ENCODE measurements around the gene TMEM205.
A peak's percentile ranks its signal among the peaks of the same experiment; 100 is the strongest.
"Not testable (repeated sequence)": the region's sequence is repeated elsewhere in the genome, so short reads cannot be mapped to it uniquely, and the experiment has no call there.

TMEM205 gene

GRCh38 chr19:11338569-11339253 is 7.4 kb downstream of the TMEM205 start:
- no peak for DNase-seq

GRCh38 chr19:11338121-11338520 is 7.9 kb downstream of the TMEM205 start:
- no peak for DNase-seq

GRCh38 chr19:11337080-11337479 is 9.0 kb downstream of the TMEM205 start:
- peak; percentile 87 for DNase-seq

GRCh38 chr19:11335449-11336146 is 10.5 kb downstream of the TMEM205 start:
- DNase-seq: no peak

GRCh38 chr19:11333838-11334237 is 12.2 kb downstream of the TMEM205 start:
- not testable (repeated sequence) for DNase-seq

- DNase-seq: no peak
Observed at GRCh38 chr19:11332822-11333221, 13.2 kb downstream of the TMEM205 start.

- DNase-seq: no peak
Observed at GRCh38 chr19:11331502-11331901, 14.6 kb downstream of the TMEM205 start.

GRCh38 chr19:11330127-11330526 is 15.9 kb downstream of the TMEM205 start:
- DNase-seq: no peak

GRCh38 chr19:11325544-11325943 is 20.5 kb downstream of the TMEM205 start:
- no peak for DNase-seq

GRCh38 chr19:11324748-11325389 is 21.2 kb downstream of the TMEM205 start:
- DNase-seq: no peak

- DNase-seq: peak; percentile 95
Observed at GRCh38 chr19:11324079-11324661, 21.9 kb downstream of the TMEM205 start.

- DNase-seq: no peak
Observed at GRCh38 chr19:11323601-11324078, 22.4 kb downstream of the TMEM205 start.

GRCh38 chr19:11322269-11323024 is 23.6 kb downstream of the TMEM205 start:
- peak; percentile 63 for DNase-seq

- DNase-seq: peak; percentile 63
Observed at GRCh38 chr19:11321191-11322126, 24.6 kb downstream of the TMEM205 start.

- DNase-seq: peak; percentile 68
Observed at GRCh38 chr19:11320278-11320995, 25.6 kb downstream of the TMEM205 start.

- DNase-seq: no peak
Observed at GRCh38 chr19:11306337-11306736, 39.7 kb downstream of the TMEM205 start.

GRCh38 chr19:11304936-11305335 is 41.1 kb downstream of the TMEM205 start:
- DNase-seq: no peak

- DNase-seq: no peak
Observed at GRCh38 chr19:11300811-11301120, 45.3 kb downstream of the TMEM205 start.

GRCh38 chr19:11299946-11300810 is 45.9 kb downstream of the TMEM205 start:
- DNase-seq: no peak

GRCh38 chr19:11296264-11296663 is 49.8 kb downstream of the TMEM205 start:
- peak; percentile 61 for DNase-seq

Measured in hematopoietic multipotent progenitor cell treated with erythropoietin and hydrocortisone succinate and interleukin-3 and kit ligand, for 4 days (in vitro differentiated cells).